Cardiac fibroblast (primary cell): Measurements from ENCODE around the gene U2AF1L4.
"Not testable (repeated sequence)": the region's sequence is repeated elsewhere in the genome, so short reads cannot be mapped to it uniquely, and the experiment has no call there.

ENCODE experiments used
- DNase-seq, 2 donors: peaks; one replicate each; pipeline versions ENCODE4 v3.0.0 to v3.0.0-alpha.2; 2010; ENCODE audit warnings: low read depth in 2 of 2
- H3K4me3 ChIP-seq, 2 donors: replicated peaks in 1 of 2; 1 replicate in 1 of 2; 2 replicates in 1 of 2; pipeline ENCODE4 v1.5.1; 2011; ENCODE audit warnings: low read depth in 2 of 2, low read length in 2 of 2, mild to moderate bottlenecking in 2 of 2, moderate library complexity in 1 of 2
- CTCF ChIP-seq: IDR thresholded peaks from one replicate; pipeline ENCODE4 v1.5.1; 2011; ENCODE audit warnings: low read depth, mild to moderate bottlenecking, low read length, inconsistent platforms

The U2AF1L4 gene

GRCh38 chr19:35775046-35775297 lies 29.8 kb upstream of the U2AF1L4 start:
- peak overlapping the region; percentile 8 to 37 for H3K4me3 ChIP-seq
- DNase-seq, result no peak
- TF ChIP-seq CTCF, result no peak

- DNase-seq, result no peak
- peak overlapping the region; percentile 8 to 37 for H3K4me3 ChIP-seq
- no peak for TF ChIP-seq CTCF
Observed at GRCh38 chr19:35774274-35775045, 29.2 kb upstream of the U2AF1L4 start.

- DNase-seq, result peak; percentile 42 to 72
- no peak for TF ChIP-seq CTCF
Observed at GRCh38 chr19:35773020-35773806, 28.0 kb upstream of the U2AF1L4 start.

GRCh38 chr19:35772362-35772761 lies 27.1 kb upstream of the U2AF1L4 start:
- H3K4me3 ChIP-seq, DNase-seq: not testable (repeated sequence)

More at GRCh38 chr19:35773020-35773806, 28.0 kb upstream of the U2AF1L4 start:
- no peak overlapping the region for H3K4me3 ChIP-seq

GRCh38 chr19:35768082-35768421 lies 22.8 kb upstream of the U2AF1L4 start:
- no peak for TF ChIP-seq CTCF
- no peak overlapping the region for H3K4me3 ChIP-seq
- no peak for DNase-seq

GRCh38 chr19:35767288-35768081 lies 22.3 kb upstream of the U2AF1L4 start:
- no peak for TF ChIP-seq CTCF
- H3K4me3 ChIP-seq, result no peak overlapping the region
- no peak for DNase-seq

GRCh38 chr19:35766571-35767104 lies 21.4 kb upstream of the U2AF1L4 start:
- no peak for DNase-seq
- H3K4me3 ChIP-seq, result no peak overlapping the region
- no peak for TF ChIP-seq CTCF
